HL-60/S4 treated with phorbol 12-myristate 13-acetate at 8.2 ng/mL for 4 days and 3 days (cell line): ENCODE results near the gene RTN4R.
"Not testable (repeated sequence)": the region's sequence is repeated elsewhere in the genome, so short reads cannot be mapped to it uniquely, and the experiment has no call there.

ENCODE experiments used
- in situ Hi-C: fragments of 300-500 bp; cut with MboI; formaldehyde crosslinking; loops from 2 replicates; pipeline ENCODE4 v1.15.0; 2022; ENCODE audit warnings: low sequenced_read_pairs

RTN4R gene

DNA sequence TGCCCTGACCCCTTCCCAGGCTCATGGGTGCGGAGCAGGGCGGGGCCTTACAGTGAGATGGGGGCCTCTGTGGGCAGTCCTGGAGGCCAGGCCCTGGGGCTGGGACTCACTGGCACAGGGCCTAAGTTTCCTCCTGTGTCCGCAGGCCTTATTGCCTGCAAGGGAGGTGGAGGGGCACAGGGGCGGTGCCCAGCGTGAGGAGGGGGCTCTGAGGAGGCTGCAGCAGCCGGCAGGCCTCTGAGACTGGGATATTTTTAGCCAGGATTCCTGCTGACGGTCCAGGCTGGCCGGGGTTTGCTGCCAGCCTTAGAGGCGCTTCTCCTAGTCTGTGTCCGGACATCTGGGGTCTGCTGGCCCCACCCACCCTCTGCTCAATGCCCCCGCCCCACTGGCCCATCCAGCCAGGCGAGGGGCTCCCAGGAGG is 5.7 kb upstream of the RTN4R start:
- in situ Hi-C loops = loop anchor here (10.0 kb wide), 1 partner anchor 119 kb away; the partner anchor contains the start of gene CCDC188

DNA sequence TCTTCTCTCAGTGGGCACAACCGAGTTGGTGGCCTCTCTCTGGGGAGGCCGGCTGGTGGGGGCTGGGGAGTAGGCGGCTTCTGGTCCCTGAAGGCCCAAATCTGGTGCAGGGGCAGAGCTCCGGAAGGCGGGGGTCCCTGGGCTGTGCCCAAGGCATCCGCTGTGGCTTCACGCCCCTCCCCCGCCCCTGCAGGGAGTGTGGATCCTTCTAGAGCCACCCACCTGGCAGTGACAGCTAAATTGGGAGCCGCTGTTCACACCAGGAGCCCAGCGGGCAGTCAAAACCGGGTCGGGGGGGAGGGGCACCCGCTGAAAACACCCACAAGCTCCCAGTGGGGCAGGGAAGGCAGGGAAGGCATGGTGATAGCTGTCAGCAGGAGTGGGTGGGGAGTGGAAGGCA is 4.6 kb upstream of the RTN4R start:
- in situ Hi-C loops = loop anchor here (10.0 kb wide), 1 partner anchor 118 kb away; the partner anchor contains the start of gene CCDC188

DNA sequence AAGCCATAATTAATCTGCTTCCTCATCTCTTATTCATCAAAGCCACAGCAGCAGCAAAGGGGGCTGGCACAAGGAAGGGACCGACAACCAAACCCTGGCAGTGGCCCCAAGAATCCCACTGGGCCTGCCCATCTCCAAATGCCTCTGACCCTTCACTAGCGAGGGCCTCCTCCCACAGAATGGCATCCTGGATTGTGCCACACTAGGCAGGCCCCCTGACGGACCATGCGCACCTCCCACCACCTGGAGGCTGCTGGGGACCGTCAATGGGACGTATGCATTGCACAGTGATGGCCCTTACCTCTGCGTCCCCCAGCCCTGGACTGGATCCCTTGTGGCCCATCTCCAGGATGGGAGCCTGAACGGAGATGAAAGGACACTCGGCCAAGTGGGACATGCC is 4.1 kb upstream of the RTN4R start:
- in situ Hi-C loops = loop anchor here (10.0 kb wide), 1 partner anchor 117 kb away; the partner anchor contains the start of gene CCDC188

DNA sequence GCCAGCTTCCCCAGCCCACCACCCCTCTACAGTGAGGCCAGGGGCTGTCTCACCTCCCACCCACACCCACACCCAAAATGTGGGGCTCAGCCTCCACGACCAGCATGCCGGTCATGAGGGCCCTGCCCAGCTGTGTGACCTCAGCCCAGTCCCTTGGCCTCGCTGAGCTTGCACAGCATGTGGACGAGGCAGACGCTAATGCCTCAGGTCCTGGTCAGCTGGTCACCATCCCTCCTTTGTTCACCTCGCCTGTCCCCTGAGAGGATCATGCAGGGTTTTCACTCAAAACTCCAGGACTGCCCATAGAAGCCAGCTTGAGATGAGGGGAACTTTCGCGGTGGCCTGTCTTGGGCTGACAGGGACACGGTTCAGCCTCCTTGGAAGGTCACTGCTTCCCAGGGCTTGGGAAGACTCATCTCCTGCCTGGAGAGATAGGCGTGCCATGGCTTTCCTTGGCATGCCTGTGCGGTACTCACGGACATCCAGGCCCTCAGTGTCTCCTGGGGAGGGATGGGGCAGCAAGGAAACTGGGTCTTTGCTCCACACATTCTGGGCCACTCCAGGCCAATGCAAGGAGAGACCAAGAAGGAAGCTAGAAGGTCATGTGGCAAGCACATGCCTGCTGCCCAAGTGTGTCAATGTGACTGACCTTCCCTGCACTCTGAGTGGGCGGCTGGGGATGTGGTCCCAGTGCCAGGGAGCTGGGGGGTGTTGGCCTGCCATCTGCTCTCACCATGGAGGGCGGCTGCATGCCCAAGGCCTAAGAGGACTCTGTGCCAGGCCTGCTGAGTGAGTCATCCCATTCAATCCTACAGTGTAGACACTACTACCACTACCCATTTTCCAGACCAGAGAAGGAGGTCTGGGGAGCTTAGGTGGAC is 3.2 kb upstream of the RTN4R start:
- in situ Hi-C loops = loop anchor here (10.0 kb wide), 1 partner anchor 117 kb away; the partner anchor contains the start of gene CCDC188

DNA sequence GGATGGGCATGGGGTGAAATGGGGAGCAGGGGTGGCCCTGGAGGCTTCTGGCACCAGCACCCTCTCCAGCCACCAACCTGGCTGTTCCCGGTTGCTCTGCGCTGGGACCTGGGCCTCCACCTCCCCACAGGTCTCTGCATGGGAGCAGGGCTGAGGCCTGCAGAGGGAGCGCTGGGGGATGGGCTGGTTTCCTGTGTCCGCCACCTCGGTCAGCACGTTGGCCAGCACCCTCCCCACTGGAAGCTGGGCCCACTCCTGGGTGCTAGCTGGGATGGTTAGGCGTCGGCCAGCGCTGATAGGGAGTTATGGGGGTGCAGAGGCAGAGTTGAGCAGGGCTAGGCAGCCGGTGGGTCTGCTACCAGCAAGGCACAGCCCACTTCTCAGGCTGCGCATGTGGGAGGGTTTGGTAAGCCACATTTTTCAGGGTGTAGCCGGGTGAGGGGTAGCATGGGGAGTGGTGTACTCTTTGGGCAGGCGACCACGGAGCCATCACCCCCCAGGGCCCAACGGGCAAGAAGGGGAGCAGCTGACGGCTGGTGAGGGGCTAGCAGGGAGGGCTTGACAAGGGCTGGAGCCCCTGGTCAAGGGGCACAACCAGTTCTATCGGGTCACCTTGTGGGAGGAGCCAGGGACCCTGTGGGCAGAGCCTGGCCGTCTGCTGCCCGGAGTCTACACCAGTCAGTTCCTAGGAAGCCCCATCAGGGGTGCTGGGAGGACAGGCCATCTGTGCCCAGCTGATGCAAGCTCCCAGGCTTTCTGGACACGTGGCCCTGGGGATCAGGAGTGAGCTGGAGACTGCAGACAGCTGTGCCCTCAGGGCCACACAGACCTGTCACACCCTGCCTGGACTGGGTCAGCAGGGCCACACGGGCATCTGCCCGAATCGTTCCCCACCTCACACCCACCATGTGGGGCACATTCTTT is 2.3 kb upstream of the RTN4R start:
- in situ Hi-C loops = loop anchor here (10.0 kb wide), 1 partner anchor 116 kb away; the partner anchor contains the start of gene CCDC188

DNA sequence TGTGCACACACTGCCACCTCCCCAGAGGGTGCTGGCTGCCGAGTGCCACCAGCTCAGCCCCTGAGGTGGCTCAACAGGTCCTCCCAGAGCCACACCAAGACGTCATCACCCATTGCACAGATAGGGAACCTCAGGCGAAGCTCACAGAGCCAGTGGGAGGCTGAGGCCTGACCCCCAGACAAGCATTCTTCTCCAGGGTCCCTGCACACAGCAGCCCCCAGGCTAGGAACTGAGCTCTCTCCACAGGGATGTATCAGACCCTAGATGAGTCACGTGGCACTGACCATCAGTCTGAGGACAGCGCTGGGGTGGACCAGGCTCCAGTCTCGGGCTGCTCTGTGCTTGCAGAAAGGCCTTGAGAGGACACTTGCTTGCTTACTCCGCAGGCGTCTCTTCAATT is 1.6 kb upstream of the RTN4R start:
- in situ Hi-C loops = loop anchor here (10.0 kb wide), 1 partner anchor 115 kb away; the partner anchor contains the start of gene CCDC188

DNA sequence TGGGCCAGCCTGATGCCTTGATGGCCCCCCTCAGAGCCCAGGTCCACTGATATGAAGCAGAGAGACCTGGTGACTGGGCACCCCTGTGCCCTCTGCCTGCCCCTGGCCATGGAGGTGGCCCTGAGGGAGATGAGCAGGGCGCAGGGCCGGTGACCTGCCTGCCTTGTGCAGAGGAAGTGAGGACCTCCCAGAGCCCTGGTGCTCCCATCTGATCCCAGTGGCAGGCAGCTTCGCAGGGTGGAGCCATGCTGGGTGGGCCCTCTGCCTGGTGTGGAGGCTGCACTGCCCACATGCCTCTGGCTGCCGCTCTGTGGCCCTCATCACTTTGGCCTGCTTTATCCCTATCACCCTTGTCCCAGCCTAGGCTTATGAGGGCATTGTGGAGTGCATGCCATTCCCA is 1.1 kb upstream of the RTN4R start:
- in situ Hi-C loops = not testable (repeated sequence)

DNA sequence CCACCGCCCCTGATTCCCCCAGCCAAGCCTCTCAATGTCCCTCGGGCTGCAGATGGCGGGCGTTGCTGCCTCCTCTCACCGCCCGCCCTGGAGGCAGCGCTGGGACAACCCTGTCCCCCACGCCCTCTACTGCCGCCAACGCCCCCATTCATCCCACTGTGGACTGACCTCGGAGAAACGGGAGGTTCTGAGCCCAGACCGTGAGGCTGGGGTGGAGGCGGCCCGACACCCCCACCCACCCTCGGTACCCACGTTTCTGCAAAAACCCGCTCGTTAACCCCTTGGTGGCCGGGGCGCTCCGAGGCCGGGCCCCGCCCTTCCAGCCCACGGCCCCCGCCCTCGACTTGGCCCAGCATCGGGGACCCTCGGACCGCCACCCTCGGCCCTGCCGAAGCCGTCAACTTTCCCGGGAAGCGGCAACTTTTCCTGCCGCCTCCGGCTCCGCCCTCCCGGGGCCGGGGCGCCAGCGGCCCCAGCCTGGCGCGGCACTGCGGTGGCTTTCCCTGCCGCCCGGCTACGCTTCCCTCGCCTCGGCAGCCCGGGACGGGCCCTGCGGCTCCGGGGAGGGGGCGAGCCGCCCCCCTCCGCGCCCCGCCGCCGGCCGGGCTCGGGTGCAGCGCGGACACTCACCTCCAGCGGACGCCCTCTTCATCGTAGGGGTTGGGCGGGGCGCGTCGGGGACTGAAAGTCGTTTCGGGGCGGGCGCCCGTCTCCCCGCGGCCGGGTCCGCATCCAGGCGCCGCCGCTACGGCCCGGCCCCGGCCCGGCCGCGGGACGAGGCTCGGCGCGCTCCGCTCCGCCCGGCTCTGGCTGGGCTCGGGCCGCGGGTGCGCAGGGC is 458 bp downstream of the RTN4R start:
- in situ Hi-C loops = no loop called here

DNA sequence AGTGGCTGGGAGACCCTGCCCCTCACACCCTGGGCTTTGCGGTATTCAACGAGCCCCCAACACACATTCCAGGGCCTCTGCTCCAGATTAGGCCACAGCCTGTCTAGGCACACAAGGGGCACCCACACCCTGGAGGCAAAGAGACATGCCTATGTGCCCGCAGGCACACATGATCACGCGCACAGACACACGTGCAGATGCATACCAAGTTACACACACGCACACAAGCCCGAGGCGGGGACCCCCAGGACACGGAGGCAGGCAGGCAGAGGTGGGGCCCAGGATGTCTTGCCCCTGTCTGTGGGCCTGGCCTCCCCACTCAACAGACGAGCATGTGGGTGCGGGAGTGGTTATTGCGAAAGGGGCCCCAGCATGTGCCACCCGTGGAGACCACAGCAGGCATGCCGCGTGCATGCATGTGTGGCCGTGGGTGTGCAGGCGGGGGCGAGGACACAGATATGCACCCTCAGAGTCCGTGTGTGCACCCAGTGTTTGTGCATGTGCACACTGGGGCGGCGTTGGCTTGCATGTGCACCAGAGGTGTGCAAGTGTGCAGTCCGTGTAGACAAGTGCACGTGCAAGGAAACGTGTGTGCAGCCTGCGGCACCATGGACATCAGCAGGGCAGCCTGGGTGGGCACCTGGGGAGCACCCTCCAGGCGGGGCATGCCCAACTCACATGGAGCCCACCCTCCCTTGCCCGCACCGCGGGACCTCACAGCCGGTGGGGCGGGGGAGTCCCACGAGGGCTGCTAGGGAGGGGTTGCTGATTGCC is 1.3 kb downstream of the RTN4R start:
- in situ Hi-C loops = not testable (repeated sequence)

DNA sequence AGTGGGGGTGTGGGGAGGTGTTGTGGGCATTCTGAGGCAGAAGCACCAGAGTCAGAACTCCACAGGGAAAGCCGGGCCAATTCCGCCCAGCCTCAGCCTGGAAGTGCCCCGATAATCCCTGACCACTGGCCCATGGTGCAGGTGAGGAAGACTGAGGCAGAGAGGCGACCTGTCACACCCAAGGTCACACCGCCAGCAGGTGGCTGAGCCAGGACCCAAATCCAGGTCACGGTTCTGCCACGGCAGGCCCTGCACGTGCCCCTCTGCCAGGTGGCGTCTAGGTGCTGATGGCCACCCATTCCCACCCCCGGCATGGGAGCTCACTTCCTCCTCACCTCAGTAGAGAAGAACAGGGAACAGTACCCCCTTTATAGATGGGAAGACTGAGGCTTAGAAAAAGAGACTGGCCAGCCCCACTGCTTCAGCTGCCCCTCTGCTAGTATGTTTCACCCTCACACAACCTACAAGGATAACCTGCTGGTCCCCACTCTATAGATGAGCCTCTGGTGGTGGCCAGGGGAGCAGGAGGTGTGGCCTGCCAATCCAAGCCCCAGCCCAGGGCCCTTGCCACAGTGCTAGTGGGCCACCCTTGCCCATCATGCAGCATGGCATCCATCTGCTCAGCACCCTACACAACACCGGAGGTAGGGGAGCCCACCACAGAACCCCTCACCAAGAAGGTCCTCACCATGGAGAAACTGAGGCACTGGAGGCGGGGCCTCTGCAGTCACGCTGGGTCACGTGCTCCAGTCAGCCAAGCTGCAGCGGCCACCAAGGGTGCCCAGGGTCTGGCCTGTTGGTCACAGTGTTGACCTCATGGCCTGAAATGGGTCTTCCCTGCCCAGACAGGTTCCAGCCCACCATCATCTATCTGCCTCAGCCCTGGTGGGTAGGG is 2.1 kb downstream of the RTN4R start:
- in situ Hi-C loops = not testable (repeated sequence)

DNA sequence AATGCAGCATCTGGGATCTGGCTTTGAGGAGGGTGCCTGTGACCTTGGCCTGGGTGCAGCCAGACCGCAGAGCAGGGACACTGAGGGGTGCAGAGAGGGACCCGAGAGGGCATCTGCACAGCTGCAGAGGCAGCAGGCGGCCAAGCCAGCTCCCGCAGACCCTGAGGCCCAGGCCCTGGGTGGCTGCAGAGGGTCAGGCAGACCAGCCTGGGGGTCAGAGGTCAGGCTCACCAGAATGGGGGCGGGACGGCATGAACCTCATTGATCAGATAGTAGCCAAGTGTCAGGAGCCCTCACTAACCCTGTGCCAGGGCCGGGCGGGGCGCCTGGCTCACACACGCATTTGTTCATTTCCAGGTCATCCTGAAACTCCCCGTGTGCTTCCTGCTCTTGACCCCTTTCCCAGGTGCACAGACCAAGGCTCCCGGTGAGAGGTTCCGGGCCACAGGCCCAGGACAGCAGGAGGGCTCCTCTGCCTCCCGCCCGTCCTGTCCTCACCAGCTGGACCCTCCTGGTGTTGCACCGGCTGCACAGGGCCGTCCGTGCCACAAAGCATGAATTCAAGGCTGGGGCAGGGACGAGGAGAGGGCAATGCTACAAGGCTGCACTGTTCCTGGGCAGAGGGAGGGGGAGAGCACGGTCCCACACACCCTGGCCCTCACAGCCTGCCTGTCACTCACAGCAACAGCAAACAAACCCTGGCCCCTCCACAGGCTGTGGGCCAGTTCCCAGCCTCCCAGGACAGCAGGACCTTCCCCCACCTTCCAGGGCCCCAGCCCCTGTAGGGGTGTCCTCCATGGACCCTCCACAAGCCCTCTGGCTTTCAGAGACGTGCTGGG is 3.3 kb downstream of the RTN4R start:
- in situ Hi-C loops = no loop called here

DNA sequence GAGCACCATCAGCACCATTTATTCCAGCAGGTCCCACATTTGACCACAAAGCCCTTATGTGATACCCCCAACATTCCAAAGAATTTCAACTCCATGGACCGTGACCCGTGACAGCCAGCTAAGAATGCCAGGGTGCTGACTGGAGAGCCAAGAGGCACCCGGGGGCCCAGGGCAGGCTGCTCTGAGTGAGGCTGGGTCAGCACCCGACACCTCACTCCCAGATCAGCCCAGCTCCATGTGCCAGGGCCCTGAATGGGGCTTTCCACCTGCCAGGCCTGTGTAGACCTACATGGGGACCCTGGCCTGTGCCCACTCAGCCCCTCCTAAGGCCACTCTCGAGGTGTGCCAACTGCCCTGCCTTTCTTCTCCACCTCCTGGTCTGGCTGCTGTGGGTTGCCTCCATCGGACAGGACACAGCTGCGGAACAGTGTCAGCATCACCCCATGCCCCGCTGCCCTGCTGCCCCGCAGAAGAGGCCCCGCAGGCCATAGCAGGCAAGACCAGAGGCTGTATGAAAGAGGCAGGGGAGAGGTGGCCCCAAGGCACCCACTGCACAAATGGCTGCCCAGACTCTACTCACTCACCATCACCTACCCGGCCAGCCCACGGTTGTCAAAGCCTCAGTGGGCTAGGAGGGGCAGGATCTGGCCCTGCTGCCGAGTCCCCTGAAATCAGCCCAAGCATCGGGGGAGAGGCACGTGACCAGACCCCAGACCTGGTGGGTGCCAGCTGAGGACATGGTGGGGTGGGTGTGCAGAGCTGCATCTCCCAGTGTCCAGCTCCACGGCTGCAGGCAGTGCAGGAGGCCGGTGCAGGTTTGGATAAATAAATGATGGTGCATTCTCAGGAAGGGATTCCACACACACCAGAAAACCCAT is 4.5 kb downstream of the RTN4R start:
- in situ Hi-C loops = not testable (repeated sequence)

DNA sequence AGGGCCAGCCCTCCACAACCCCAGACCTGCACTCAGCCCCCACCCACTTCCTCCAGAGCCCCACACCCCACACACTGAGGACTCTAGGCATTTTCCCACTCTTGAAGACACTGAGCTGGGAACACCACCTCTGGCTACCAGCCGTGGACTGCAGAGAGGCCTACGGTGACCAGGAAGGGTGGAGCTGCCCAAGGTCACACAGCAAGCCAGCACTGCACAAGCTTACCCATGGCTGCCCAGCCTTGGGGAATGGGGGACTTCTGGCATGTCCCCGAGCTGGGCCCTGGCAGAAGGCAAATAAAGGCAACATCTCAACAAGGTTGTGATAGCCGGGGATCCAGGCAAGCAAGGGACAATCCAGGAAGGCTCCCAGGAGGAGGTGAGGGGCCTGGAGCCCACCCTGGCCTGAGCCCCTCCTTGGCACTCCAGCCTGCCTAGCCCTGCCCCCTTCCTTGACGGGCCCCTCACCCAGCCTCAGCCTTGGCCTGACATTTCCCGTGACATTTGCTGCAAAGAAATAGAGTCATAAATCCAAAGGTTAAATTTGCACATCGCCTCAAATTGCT is 5.5 kb downstream of the RTN4R start:
- in situ Hi-C loops = no loop called here

DNA sequence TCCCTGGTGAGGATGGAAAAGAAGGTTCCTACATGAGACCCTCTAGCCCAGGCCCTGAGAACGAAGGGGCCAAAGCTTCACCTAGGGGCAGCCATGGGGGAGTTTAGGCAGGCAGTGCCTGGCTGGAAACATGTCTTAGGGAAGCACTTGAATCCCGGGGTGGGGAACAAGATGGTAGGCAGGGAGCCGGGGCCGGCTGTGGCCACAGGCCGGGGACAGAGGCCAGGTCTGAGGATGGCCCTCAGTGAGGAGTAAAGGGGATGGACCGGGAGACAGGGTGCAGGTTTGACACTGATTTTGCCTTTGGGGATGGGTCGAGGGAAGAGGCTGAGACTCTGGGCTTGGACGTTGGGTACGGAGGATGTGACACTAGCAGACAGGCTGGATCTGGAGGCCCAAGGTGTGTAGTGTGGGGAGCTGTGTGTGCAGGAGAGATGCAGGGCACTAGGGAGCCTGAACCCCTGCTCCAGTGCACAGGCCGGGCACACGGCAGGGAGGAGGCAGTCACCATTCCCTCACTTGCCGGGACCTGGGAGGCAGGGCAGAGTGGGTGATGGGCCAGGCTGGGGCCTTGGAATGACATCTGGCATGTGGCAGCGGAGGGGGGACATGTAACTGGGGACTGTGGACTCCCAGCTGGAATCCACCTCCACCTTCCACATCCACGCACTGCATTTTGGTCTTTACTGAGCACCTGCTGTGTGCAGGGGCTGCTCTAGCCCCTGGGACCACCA is 6.1 kb downstream of the RTN4R start:
- in situ Hi-C loops = no loop called here

DNA sequence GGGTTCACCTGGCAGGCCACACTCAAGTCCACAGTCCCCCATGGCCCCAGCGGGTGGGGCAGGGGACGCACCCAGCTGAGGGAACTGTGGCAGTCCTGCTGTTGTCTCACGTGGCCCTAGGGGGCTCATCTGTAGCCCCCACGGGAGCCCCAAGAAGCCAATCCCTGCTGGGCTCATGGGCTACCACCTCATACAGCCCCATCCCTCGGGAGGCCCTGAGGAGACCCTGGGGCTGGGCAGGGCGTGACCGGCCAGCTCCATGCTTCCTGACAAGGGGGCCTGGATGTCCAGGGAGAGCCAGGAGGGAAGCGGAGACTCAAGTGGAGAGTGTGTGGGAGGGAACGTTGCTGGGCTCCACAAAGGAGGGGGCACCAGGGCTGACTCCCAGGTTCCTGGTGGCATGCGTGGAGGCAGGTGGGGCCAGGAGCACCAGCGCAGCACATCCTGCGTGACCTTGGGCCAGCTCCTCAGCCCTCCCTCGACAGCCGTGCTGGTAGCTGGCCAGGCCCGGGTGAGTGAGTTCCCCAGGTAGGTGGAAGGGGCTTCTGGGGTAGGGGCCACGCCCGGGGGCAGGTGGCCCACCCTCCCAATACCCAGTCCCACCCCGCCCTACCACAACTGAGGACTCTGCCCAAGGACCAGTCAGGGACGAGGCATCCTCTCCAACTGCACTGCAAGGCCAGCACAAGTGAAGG is 7.9 kb downstream of the RTN4R start:
- in situ Hi-C loops = no loop called here
